Stimulated activated CD4-positive, alpha-beta T cell treated with anti-CD3 and anti-CD28 coated beads, Interleukin-1b, Interleukin-23, amount 100 ng/mL, for 24 hours (primary cell): ENCODE results near the gene WIF1.

Experiments used
- DNase-seq, 4 experiments: peaks; one replicate each; pipeline ENCODE4 v3.0.0-alpha.2; 2020; ENCODE audit warnings: low read depth in 4 of 4, low spot score in 1 of 4

The WIF1 gene

GRCh38 chr12:65123435-65124063 is 2.4 kb upstream of the WIF1 start:
- no peak for DNase-seq

GRCh38 chr12:65122703-65123102 is 1.6 kb upstream of the WIF1 start:
- DNase-seq: no peak

- DNase-seq: no peak
Observed at GRCh38 chr12:65121956-65122469, 908 bp upstream of the WIF1 start.

GRCh38 chr12:65119063-65119462 is 2.0 kb downstream of the WIF1 start:
- no peak for DNase-seq

GRCh38 chr12:65113621-65114035 is 7.5 kb downstream of the WIF1 start:
- DNase-seq: no peak

GRCh38 chr12:65106948-65107347 is 14.2 kb downstream of the WIF1 start:
- DNase-seq: no peak

- DNase-seq: no peak
Observed at GRCh38 chr12:65100140-65100539, 21.0 kb downstream of the WIF1 start.

- DNase-seq: no peak
Observed at GRCh38 chr12:65099182-65099581, 21.9 kb downstream of the WIF1 start.

- DNase-seq: no peak
Observed at GRCh38 chr12:65098364-65098763, 22.7 kb downstream of the WIF1 start.

GRCh38 chr12:65094722-65095121 is 26.4 kb downstream of the WIF1 start:
- DNase-seq: no peak

- DNase-seq: no peak
Observed at GRCh38 chr12:65093606-65094005, 27.5 kb downstream of the WIF1 start.

GRCh38 chr12:65090461-65090860 is 30.6 kb downstream of the WIF1 start:
- DNase-seq: no peak

- DNase-seq: no peak
Observed at GRCh38 chr12:65086236-65086635, 34.9 kb downstream of the WIF1 start.

GRCh38 chr12:65084579-65084978 is 36.5 kb downstream of the WIF1 start:
- no peak for DNase-seq

- DNase-seq: no peak
Observed at GRCh38 chr12:65083581-65083980, 37.5 kb downstream of the WIF1 start.

GRCh38 chr12:65082406-65082805 is 38.7 kb downstream of the WIF1 start:
- no peak for DNase-seq

- no peak for DNase-seq
Observed at GRCh38 chr12:65081496-65081895, 39.6 kb downstream of the WIF1 start.

- no peak for DNase-seq
Observed at GRCh38 chr12:65074932-65075331, 46.2 kb downstream of the WIF1 start.

GRCh38 chr12:65069336-65069735 is 51.8 kb downstream of the WIF1 start:
- DNase-seq: no peak

- DNase-seq: no peak
Observed at GRCh38 chr12:65067383-65067782, 53.7 kb downstream of the WIF1 start.

- DNase-seq: no peak
Observed at GRCh38 chr12:65055859-65056258, 65.2 kb downstream of the WIF1 start.

GRCh38 chr12:65051218-65051617 is 69.9 kb downstream of the WIF1 start:
- DNase-seq: no peak

- DNase-seq: no peak
Observed at GRCh38 chr12:65045269-65045668, 75.8 kb downstream of the WIF1 start.
